PFSK-1 (cell line): ENCODE results near the gene LRRIQ3.

Source experiments
- FOXP2 ChIP-seq: optimal IDR thresholded peaks from 2 replicates; pipeline ENCODE3; 2011; ENCODE audit warnings: borderline replicate concordance, control low read depth, inconsistent platforms; ENCODE audit not compliant: insufficient read depth; ENCODE audit errors: extremely low read length, extremely low read depth
- POLR2AphosphoS5 ChIP-seq: IDR thresholded peaks from 2 replicates; pipeline ENCODE4 v1.6.1; 2012; ENCODE audit warnings: low read depth, mild to moderate bottlenecking, control low read depth, low read length, moderate library complexity
- SIN3A ChIP-seq: IDR thresholded peaks from 2 replicates; pipeline ENCODE4 v1.6.1; 2012; ENCODE audit warnings: mild to moderate bottlenecking, low read length, moderate library complexity, borderline replicate concordance; ENCODE audit not compliant: insufficient read depth
- TAF1 ChIP-seq: IDR thresholded peaks from 2 replicates; pipeline ENCODE4 v1.6.1; 2012; ENCODE audit warnings: low read length, control low read depth, borderline replicate concordance; ENCODE audit not compliant: insufficient read depth
- TF ChIP-seq, protein P1 (sequence below), 2 experiments: IDR thresholded peaks; 2 replicates each; pipeline versions ENCODE4 v1.6.1 to v1.8.0; 2011 to 2012; ENCODE audit warnings: low read depth in 2 of 2, low read length in 2 of 2, control low read depth in 1 of 2, inconsistent platforms in 1 of 2, mild to moderate bottlenecking in 1 of 2, moderate library complexity in 1 of 2; ENCODE audit not compliant: insufficient read depth in 1 of 2

LRRIQ3 gene

DNA sequence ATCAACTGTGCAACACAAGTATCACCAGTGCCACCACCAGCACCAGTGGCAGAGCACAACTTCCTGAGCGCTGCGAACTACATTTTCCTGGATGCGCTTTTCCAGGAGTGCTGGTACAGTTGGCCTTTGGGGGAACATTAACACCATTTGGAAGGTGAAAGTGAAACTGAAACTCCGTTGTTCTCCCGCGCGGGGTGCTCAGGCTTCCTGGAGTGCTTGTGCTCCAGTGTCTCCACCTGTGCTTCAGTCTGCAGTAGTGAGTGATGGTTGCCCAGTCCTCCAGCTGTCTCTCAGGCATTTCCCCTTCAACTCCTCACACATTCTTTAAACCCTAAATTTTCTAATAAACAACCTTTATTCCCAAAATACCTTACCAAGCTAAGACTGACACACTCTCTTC, 187.8 kb downstream of the LRRIQ3 start:
- TF ChIP-seq, protein P1, sequence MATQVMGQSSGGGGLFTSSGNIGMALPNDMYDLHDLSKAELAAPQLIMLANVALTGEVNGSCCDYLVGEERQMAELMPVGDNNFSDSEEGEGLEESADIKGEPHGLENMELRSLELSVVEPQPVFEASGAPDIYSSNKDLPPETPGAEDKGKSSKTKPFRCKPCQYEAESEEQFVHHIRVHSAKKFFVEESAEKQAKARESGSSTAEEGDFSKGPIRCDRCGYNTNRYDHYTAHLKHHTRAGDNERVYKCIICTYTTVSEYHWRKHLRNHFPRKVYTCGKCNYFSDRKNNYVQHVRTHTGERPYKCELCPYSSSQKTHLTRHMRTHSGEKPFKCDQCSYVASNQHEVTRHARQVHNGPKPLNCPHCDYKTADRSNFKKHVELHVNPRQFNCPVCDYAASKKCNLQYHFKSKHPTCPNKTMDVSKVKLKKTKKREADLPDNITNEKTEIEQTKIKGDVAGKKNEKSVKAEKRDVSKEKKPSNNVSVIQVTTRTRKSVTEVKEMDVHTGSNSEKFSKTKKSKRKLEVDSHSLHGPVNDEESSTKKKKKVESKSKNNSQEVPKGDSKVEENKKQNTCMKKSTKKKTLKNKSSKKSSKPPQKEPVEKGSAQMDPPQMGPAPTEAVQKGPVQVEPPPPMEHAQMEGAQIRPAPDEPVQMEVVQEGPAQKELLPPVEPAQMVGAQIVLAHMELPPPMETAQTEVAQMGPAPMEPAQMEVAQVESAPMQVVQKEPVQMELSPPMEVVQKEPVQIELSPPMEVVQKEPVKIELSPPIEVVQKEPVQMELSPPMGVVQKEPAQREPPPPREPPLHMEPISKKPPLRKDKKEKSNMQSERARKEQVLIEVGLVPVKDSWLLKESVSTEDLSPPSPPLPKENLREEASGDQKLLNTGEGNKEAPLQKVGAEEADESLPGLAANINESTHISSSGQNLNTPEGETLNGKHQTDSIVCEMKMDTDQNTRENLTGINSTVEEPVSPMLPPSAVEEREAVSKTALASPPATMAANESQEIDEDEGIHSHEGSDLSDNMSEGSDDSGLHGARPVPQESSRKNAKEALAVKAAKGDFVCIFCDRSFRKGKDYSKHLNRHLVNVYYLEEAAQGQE (IDR thresholded peaks at IDR 0.05; ENCODE audit: insufficient read depth in 1 of 2, low read depth in 2 of 2, low read length in 2 of 2) = no peak
- no peak for TF ChIP-seq POLR2AphosphoS5
- no peak for TF ChIP-seq TAF1
- TF ChIP-seq SIN3A = no peak
- no peak for TF ChIP-seq FOXP2

DNA sequence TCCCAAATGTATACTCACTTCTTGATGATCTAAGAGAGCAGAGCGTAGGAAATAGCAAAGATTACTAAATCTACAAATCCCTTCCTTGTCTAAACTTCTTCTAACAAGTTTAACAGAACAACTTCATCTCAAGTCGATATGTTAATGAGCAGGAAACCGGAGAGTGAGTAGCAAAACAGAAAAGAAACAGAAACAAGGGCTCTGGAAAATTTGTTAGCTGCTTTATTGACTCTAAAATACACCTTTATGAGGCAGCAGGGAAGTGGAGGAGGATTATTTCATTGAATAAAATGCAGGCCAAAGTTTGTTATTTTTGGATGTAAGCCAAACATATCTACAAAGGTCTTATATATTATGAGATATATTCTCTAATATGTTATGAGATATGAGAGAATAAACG, 192.4 kb downstream of the LRRIQ3 start:
- TF ChIP-seq, protein P1 (IDR thresholded peaks at IDR 0.05; ENCODE audit: insufficient read depth in 1 of 2, low read depth in 2 of 2, low read length in 2 of 2) = no peak
- no peak for TF ChIP-seq SIN3A
- no peak for TF ChIP-seq TAF1
- TF ChIP-seq POLR2AphosphoS5 = no peak
- TF ChIP-seq FOXP2 = no peak

DNA sequence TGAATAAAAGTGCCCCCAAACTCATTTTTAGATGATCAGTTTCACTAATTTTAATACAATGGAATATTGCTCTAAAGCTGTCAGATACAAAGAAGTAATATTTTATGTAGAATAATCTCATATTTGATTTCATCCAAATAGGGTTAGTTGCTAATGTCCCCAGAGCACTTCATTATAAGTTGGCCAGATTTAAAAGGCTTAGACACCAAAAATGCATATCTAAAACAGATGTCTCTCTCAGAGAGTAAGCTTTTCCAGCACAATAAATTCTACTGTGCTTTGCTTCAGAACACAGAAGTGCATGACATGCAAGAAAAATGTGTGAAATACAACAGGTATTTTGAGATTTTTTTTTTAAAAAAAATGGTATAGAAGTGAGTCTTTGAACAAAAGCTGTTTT, 194.2 kb downstream of the LRRIQ3 start:
- TF ChIP-seq TAF1 = no peak
- TF ChIP-seq, protein P1 (IDR thresholded peaks at IDR 0.05; ENCODE audit: insufficient read depth in 1 of 2, low read depth in 2 of 2, low read length in 2 of 2) = no peak
- no peak for TF ChIP-seq FOXP2
- no peak for TF ChIP-seq SIN3A

GRCh38 chr1:73998348-73998959, 199.5 kb downstream of the LRRIQ3 start:
- TF ChIP-seq SIN3A (no peak), TAF1 (no peak), FOXP2 (no peak), POLR2AphosphoS5 (no peak)
- TF ChIP-seq, protein P1 (IDR thresholded peaks at IDR 0.05; ENCODE audit: insufficient read depth in 1 of 2, low read depth in 2 of 2, low read length in 2 of 2) = no peak

- TF ChIP-seq SIN3A (no peak), POLR2AphosphoS5 (no peak), FOXP2 (no peak), TAF1 (no peak)
- TF ChIP-seq, protein P1 (IDR thresholded peaks at IDR 0.05; ENCODE audit: insufficient read depth in 1 of 2, low read depth in 2 of 2, low read length in 2 of 2) = no peak
These were observed 217.5 kb downstream of the LRRIQ3 start for GRCh38 chr1:73980324-73981040.
